GM12873 (cell line): ENCODE measurements around the gene CCDC27.

Experiments
- CTCF ChIP-seq: IDR thresholded peaks from 2 replicates; pipeline ENCODE4 v1.5.1; 2012; ENCODE audit warnings: low read depth, mild to moderate bottlenecking, moderate library complexity, low read length, control low read depth; ENCODE audit not compliant: insufficient read depth; ENCODE audit errors: missing control alignments

The CCDC27 gene

GRCh38 chr1:3729594-3730542 is 22.4 kb upstream of the CCDC27 start:
- TF ChIP-seq CTCF = no peak

- no peak for TF ChIP-seq CTCF
Observed at GRCh38 chr1:3730543-3731247, 21.6 kb upstream of the CCDC27 start.

DNA sequence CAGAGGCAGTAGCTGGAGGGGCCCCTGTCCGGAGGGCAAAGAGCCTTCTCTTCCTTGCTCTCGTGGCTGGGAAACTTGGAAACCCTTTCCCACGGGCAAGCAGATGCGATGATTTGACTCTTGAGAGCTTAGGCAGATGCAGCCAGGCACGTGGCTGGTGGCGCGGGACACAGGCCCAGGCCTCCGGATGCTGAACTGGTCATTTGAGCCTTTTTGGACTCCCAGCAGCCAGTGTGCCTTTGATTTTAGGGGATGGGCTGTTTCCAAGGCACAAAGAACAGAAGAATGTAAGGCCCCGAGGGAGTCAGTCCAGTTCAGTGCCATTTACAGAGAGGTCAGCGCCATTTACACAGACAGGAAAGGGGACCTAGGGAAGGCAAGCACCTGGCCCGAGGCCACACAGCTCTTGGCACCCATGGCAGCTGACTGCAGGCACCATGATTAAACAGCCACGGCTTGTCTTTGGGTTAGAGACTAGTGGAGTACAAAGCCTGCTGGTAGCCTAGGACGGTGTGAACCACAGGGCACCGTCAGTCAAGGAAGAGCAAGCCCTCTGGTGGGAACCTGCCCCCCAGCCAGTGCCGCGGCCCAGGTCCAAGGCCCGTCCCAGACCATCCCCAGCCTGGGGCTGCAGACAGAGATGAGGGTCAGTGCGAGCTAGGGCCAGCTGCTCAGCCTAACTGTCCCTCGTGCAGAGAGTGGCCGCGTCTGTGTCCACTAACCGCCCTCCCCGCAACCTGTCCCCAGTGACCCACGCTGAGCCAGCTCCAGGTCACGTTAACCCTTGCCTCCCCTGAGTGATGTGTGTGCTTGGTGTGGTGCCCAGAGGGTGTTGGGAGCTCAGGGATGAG is 20.4 kb upstream of the CCDC27 start:
- no peak for TF ChIP-seq CTCF

DNA sequence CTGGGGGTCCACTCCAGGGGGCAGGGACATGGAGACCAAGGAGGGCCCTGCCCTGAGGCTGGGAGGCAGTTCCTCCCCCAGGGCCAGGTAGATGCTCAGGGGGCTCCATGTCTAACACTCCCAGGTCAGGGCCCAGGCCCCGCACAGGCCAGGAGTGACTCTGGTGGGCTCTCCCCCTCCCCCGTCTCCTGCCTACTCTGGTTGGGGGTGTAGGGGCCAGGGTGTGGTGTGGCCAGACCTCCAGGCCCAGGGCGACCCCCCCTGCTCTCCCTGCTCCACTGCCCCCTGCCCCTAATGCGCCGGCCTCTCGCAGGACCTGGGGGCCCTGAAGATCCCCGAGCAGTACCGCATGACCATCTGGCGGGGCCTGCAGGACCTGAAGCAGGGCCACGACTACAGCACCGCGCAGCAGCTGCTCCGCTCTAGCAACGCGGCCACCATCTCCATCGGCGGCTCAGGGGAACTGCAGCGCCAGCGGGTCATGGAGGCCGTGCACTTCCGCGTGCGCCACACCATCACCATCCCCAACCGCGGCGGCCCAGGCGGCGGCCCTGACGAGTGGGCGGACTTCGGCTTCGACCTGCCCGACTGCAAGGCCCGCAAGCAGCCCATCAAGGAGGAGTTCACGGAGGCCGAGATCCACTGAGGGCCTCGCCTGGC is 19.7 kb upstream of the CCDC27 start:
- TF ChIP-seq CTCF = no peak

- no peak for TF ChIP-seq CTCF
Observed at GRCh38 chr1:3733094-3733882, 19.0 kb upstream of the CCDC27 start.

GRCh38 chr1:3733883-3734589 is 18.2 kb upstream of the CCDC27 start:
- no peak for TF ChIP-seq CTCF
